GM20000 (cell line): ENCODE measurements around the gene PKN3.

Experiments used
- DNase-seq: peaks from one replicate; pipeline ENCODE4 v3.0.0; 2012; ENCODE audit warnings: low spot score
- CTCF ChIP-seq: IDR thresholded peaks from 2 replicates; pipeline ENCODE4 v1.5.1; 2012; ENCODE audit warnings: mild to moderate bottlenecking, control low read depth; ENCODE audit errors: extremely low read depth, missing control alignments

Gene PKN3

GRCh38 chr9:128713941-128714573 is 11.8 kb downstream of the PKN3 start:
- no peak for DNase-seq
- TF ChIP-seq CTCF: no peak

GRCh38 chr9:128714586-128715435 is 12.5 kb downstream of the PKN3 start:
- DNase-seq: no peak
- TF ChIP-seq CTCF: no peak

- no peak for TF ChIP-seq CTCF
- no peak for DNase-seq
Measured at GRCh38 chr9:128715436-128715750, 13.1 kb downstream of the PKN3 start.

GRCh38 chr9:128716581-128717254 is 14.4 kb downstream of the PKN3 start:
- TF ChIP-seq CTCF: no peak
- no peak for DNase-seq

GRCh38 chr9:128718047-128718446 is 15.7 kb downstream of the PKN3 start:
- DNase-seq: no peak
- no peak for TF ChIP-seq CTCF

- DNase-seq: no peak
- no peak for TF ChIP-seq CTCF
Measured at GRCh38 chr9:128718475-128718874, 16.2 kb downstream of the PKN3 start.
